ENCODE results near the gene MAP3K21. TPM values are rescaled to one million over a fixed set of nuclear protein-coding genes. Genes with fewer than 3 reads are reported as not detected.

Gene MAP3K21
- total and polyA plus RNA-seq, 9 of the 15 experiments (the other 6 are each of a cell fraction or from before 2014, with no cell fraction given) = 0.23 to 0.86 (median 0.49) TPM

DNA sequence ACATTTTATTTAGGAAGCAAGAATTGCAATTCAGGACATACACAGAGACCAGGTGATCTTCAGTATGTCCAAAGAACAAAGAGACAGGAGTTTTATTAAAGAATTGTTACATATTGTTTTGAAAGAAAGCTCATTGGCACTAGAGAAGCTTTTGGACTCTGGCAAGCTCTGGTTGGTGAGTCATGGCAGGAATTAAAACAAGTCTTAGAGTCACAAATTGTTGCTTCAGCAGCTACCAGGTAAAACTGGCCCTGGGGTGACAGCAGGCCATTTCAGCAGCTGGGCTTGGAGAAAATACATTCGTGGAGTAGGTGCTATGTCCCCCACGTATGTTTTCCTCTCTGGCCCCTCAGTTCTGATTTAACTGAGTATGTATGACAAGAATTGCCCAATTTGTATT, 58.8 kb downstream of the MAP3K21 start (continued):
- TF ChIP-seq, protein P1, sequence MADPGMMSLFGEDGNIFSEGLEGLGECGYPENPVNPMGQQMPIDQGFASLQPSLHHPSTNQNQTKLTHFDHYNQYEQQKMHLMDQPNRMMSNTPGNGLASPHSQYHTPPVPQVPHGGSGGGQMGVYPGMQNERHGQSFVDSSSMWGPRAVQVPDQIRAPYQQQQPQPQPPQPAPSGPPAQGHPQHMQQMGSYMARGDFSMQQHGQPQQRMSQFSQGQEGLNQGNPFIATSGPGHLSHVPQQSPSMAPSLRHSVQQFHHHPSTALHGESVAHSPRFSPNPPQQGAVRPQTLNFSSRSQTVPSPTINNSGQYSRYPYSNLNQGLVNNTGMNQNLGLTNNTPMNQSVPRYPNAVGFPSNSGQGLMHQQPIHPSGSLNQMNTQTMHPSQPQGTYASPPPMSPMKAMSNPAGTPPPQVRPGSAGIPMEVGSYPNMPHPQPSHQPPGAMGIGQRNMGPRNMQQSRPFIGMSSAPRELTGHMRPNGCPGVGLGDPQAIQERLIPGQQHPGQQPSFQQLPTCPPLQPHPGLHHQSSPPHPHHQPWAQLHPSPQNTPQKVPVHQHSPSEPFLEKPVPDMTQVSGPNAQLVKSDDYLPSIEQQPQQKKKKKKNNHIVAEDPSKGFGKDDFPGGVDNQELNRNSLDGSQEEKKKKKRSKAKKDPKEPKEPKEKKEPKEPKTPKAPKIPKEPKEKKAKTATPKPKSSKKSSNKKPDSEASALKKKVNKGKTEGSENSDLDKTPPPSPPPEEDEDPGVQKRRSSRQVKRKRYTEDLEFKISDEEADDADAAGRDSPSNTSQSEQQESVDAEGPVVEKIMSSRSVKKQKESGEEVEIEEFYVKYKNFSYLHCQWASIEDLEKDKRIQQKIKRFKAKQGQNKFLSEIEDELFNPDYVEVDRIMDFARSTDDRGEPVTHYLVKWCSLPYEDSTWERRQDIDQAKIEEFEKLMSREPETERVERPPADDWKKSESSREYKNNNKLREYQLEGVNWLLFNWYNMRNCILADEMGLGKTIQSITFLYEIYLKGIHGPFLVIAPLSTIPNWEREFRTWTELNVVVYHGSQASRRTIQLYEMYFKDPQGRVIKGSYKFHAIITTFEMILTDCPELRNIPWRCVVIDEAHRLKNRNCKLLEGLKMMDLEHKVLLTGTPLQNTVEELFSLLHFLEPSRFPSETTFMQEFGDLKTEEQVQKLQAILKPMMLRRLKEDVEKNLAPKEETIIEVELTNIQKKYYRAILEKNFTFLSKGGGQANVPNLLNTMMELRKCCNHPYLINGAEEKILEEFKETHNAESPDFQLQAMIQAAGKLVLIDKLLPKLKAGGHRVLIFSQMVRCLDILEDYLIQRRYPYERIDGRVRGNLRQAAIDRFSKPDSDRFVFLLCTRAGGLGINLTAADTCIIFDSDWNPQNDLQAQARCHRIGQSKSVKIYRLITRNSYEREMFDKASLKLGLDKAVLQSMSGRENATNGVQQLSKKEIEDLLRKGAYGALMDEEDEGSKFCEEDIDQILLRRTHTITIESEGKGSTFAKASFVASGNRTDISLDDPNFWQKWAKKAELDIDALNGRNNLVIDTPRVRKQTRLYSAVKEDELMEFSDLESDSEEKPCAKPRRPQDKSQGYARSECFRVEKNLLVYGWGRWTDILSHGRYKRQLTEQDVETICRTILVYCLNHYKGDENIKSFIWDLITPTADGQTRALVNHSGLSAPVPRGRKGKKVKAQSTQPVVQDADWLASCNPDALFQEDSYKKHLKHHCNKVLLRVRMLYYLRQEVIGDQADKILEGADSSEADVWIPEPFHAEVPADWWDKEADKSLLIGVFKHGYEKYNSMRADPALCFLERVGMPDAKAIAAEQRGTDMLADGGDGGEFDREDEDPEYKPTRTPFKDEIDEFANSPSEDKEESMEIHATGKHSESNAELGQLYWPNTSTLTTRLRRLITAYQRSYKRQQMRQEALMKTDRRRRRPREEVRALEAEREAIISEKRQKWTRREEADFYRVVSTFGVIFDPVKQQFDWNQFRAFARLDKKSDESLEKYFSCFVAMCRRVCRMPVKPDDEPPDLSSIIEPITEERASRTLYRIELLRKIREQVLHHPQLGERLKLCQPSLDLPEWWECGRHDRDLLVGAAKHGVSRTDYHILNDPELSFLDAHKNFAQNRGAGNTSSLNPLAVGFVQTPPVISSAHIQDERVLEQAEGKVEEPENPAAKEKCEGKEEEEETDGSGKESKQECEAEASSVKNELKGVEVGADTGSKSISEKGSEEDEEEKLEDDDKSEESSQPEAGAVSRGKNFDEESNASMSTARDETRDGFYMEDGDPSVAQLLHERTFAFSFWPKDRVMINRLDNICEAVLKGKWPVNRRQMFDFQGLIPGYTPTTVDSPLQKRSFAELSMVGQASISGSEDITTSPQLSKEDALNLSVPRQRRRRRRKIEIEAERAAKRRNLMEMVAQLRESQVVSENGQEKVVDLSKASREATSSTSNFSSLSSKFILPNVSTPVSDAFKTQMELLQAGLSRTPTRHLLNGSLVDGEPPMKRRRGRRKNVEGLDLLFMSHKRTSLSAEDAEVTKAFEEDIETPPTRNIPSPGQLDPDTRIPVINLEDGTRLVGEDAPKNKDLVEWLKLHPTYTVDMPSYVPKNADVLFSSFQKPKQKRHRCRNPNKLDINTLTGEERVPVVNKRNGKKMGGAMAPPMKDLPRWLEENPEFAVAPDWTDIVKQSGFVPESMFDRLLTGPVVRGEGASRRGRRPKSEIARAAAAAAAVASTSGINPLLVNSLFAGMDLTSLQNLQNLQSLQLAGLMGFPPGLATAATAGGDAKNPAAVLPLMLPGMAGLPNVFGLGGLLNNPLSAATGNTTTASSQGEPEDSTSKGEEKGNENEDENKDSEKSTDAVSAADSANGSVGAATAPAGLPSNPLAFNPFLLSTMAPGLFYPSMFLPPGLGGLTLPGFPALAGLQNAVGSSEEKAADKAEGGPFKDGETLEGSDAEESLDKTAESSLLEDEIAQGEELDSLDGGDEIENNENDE (IDR thresholded peaks at IDR 0.05; ENCODE audit: low read depth, low read length) = no peak
- TF ChIP-seq FUS (optimal IDR thresholded peaks at IDR 0.05; ENCODE audit: low read depth, low read length) = no peak
- TF ChIP-seq NONO (IDR thresholded peaks at IDR 0.05; ENCODE audit: low read depth in 2 of 2, low read length in 1 of 2) = no peak
- TF ChIP-seq FOXJ3 (CRISPR knock-in tag; IDR thresholded peaks at IDR 0.05) = no peak
